Karpas-422 (cell line): ENCODE measurements around the gene NRXN3. TPM values are rescaled to one million over a fixed set of nuclear protein-coding genes. Genes with fewer than 3 reads are reported as not detected.

ENCODE experiments used
- DNase-seq: peaks from one replicate; pipeline ENCODE4 v3.0.0-alpha.2; 2015
- H2AFZ ChIP-seq: fragments of 200-600 bp; sonication (generic); 2 replicates; pipeline ENCODE4 v1.6.1; 2014; ENCODE audit warnings: antibody characterized with exemption, low read length, mixed read lengths
- H3K27ac ChIP-seq: fragments of 200-600 bp; sonication (generic); 2 replicates; pipeline ENCODE4 v1.5.1; 2014; ENCODE audit warnings: mild to moderate bottlenecking, low read length, moderate library complexity
- H3K27me3 ChIP-seq: fragments of 200-600 bp; sonication (generic); 2 replicates; pipeline ENCODE4 v1.6.1; 2014; ENCODE audit warnings: low read length, mixed read lengths
- H3K36me3 ChIP-seq: fragments of 200-600 bp; sonication (generic); 2 replicates; pipeline ENCODE4 v1.6.1; 2014; ENCODE audit warnings: low read length, mixed read lengths; ENCODE audit not compliant: insufficient read depth
- H3K4me1 ChIP-seq: fragments of 200-600 bp; sonication (generic); 2 replicates; pipeline ENCODE4 v1.6.1; 2014; ENCODE audit warnings: mild to moderate bottlenecking, low read length, mixed read lengths
- H3K4me2 ChIP-seq: fragments of 200-600 bp; sonication (generic); 2 replicates; pipeline ENCODE4 v1.6.1; 2014; ENCODE audit warnings: low read length, low read depth, mild to moderate bottlenecking; ENCODE audit not compliant: poor library complexity, severe bottlenecking
- H3K4me3 ChIP-seq: fragments of 200-600 bp; sonication (generic); 2 replicates; pipeline ENCODE4 v1.5.1; 2014; ENCODE audit warnings: mild to moderate bottlenecking, antibody characterized with exemption, low read length, mixed read lengths
- H3K79me2 ChIP-seq: fragments of 200-600 bp; sonication (generic); 2 replicates; pipeline ENCODE4 v1.6.1; 2014; ENCODE audit warnings: mild to moderate bottlenecking, low read length, mixed read lengths
- H3K9ac ChIP-seq: fragments of 200-600 bp; sonication (generic); 2 replicates; pipeline ENCODE4 v1.6.0; 2014; ENCODE audit warnings: low read length
- H3K9me2 ChIP-seq: fragments of 200-600 bp; sonication (generic), shearing (Covaris generic); replicated peaks from 2 replicates; pipeline ENCODE4 v1.6.0; 2014; ENCODE audit warnings: mild to moderate bottlenecking, low read length, moderate library complexity; ENCODE audit not compliant: insufficient read depth
- H3K9me3 ChIP-seq: fragments of 300-700, 200-600 bp; sonication (generic); 2 replicates; pipeline ENCODE4 v1.6.1; 2014; ENCODE audit warnings: low read length, mixed read lengths
- H4K20me1 ChIP-seq: fragments of 200-600 bp; sonication (generic); 2 replicates; pipeline ENCODE4 v1.6.1; 2014; ENCODE audit warnings: mild to moderate bottlenecking, antibody characterized with exemption, low read length, low read depth; ENCODE audit not compliant: insufficient read depth
- total RNA-seq: library from RNA; depleted of rRNA; stranded (reverse); fragments of >200 nt; shearing (Covaris generic); gene quantifications from 2 replicates; pipeline ENCODE4 v1.2.3, GENCODE V29; 2014; ENCODE audit warnings: low replicate concordance

NRXN3 gene
- total RNA-seq, 1 experiment from 2014 or later, result not detected

DNA sequence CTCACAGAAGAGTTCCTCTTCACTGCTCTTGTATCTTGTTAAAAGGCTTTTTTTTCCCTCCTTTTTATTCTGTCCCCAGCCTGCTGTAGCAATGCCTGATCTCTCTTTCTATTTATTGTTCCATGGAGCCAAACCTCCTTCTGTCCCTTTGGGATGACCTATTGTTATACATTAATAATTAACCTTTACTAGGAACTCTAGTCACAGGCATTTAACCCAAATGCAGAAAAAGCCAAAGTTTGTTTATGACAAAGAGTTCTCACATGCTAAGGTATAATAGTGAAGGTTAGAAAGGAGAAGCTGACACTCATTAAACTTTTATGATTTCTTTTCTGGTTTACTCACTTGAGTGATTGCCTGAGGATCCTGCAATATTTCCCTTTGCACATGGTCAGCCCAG lies 535.8 kb downstream of the NRXN3 start:
- no peaks in the 10 kb centered on the region for H3K9me2 ChIP-seq
- no peaks in the 10 kb centered on the region for H3K79me2 ChIP-seq
- no peak for DNase-seq
- H2AFZ ChIP-seq, result no peak overlapping the region
- H3K9me3 ChIP-seq, result no peaks in the 10 kb centered on the region
- no peak overlapping the region for H3K4me3 ChIP-seq
- H4K20me1 ChIP-seq, result no peaks in the 10 kb centered on the region
- no peaks in the 10 kb centered on the region for H3K27me3 ChIP-seq
- H3K27ac ChIP-seq, result no peak overlapping the region
- no peak overlapping the region for H3K9ac ChIP-seq
- H3K4me2 ChIP-seq, result no peak overlapping the region
- no peaks in the 10 kb centered on the region for H3K4me1 ChIP-seq
- H3K36me3 ChIP-seq, result no peaks in the 10 kb centered on the region

DNA sequence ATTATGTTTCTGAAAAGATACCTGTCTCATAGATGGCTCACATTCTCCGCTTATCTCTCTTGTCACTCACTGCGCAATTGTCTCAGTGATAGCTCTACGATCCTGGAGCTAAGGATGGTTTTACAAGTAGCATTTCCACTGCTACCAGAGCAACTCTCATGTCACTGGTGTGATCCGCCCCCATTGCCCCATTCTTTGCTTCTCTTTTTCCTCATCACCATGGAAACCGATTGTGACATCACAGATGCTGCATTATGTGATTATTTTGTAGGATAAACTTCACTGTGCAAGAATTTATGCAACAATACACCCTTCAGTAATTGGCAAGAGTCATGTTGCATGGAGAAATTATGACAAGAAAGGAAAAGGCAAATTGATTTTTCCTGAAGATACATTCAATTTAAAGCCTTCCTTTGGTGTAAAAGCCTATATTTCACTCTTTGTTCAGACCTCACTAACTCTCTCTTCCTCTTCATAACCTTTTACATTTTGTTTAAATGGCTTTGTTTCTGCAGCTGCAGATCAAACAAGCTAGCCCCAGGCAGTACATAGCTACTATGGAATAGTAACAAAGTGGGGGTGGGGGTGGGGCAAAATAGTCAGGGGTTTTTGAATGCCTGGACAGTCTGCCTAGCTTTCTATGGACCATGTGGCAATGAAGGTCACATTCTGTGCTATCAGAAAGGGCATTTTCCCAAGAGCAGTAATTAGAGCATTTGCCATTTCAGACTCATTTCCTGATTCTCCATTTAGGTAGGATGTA lies 539.8 kb downstream of the NRXN3 start:
- Histone ChIP-seq H2AFZ (no peak overlapping the region), H3K4me1 (no peaks in the 10 kb centered on the region), H3K9me2 (no peaks in the 10 kb centered on the region), H3K9me3 (no peaks in the 10 kb centered on the region), H4K20me1 (no peaks in the 10 kb centered on the region), H3K9ac (no peak overlapping the region), H3K4me3 (no peak overlapping the region), H3K27me3 (no peaks in the 10 kb centered on the region), H3K79me2 (no peaks in the 10 kb centered on the region), H3K27ac (no peak overlapping the region), H3K36me3 (no peaks in the 10 kb centered on the region), H3K4me2 (no peak overlapping the region)
- no peak for DNase-seq

DNA sequence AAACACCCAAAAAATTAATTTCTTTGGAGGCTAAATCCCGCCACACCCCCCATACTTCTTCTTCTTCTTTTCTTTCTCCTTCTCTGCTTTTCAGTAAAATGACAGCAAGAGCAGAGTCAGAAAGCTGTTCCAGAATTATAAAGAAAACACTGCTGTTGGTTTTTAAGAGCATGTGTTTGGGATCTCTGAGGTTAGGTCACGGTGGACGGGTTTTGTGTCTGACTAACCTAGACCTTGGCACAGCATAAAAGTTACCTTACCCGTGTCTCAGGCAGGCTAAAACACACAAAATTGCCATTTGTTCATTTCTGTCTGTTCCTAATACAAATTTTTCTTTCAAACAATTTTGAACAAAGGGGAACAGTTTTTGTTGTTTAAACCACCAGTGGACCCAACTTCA lies 540.8 kb downstream of the NRXN3 start:
- no peak for DNase-seq
- Histone ChIP-seq H2AFZ (no peak overlapping the region), H3K4me3 (no peak overlapping the region), H3K27me3 (no peaks in the 10 kb centered on the region), H3K4me2 (no peak overlapping the region), H3K27ac (no peak overlapping the region), H3K4me1 (no peaks in the 10 kb centered on the region), H3K9me2 (0 out of 2 replicates have a peak, but pooled peaks cover 5% of the 10 kb centered on the region), H3K36me3 (no peaks in the 10 kb centered on the region), H3K9ac (no peak overlapping the region), H4K20me1 (no peaks in the 10 kb centered on the region), H3K9me3 (no peaks in the 10 kb centered on the region), H3K79me2 (no peaks in the 10 kb centered on the region)

GRCh38 chr14:78713716-78714115 lies 543.5 kb downstream of the NRXN3 start:
- no peaks in the 10 kb centered on the region for H3K9me3 ChIP-seq
- no peaks in the 10 kb centered on the region for H3K36me3 ChIP-seq
- H3K4me1 ChIP-seq, result no peaks in the 10 kb centered on the region
- no peak overlapping the region for H3K27ac ChIP-seq
- no peaks in the 10 kb centered on the region for H4K20me1 ChIP-seq
- DNase-seq, result no peak
- no peak overlapping the region for H3K9ac ChIP-seq
- no peak overlapping the region for H2AFZ ChIP-seq
- 0 out of 2 replicates have a peak, but pooled peaks cover 5% of the 10 kb centered on the region for H3K9me2 ChIP-seq
- no peaks in the 10 kb centered on the region; the same call in 1 of the 2 replicates for H3K27me3 ChIP-seq
- no peak overlapping the region for H3K4me2 ChIP-seq
- H3K79me2 ChIP-seq, result no peaks in the 10 kb centered on the region
- no peak overlapping the region for H3K4me3 ChIP-seq

DNA sequence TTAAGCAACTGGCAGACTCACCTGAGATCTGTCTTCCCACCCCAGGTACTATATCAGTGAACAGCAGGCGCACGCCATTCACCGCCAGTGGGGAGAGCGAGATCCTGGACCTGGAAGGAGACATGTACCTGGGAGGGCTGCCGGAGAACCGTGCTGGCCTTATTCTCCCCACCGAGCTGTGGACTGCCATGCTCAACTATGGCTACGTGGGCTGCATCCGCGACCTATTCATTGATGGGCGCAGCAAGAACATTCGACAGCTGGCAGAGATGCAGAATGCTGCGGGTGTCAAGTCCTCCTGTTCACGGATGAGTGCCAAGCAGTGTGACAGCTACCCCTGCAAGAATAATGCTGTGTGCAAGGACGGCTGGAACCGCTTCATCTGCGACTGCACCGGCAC lies 544.5 kb downstream of the NRXN3 start:
- Histone ChIP-seq H3K36me3 (no peaks in the 10 kb centered on the region), H3K27ac (no peak overlapping the region), H3K4me1 (no peaks in the 10 kb centered on the region), H3K4me2 (no peak overlapping the region), H3K9ac (no peak overlapping the region), H2AFZ (no peak overlapping the region), H3K4me3 (no peak overlapping the region), H4K20me1 (no peaks in the 10 kb centered on the region), H3K9me3 (no peaks in the 10 kb centered on the region), H3K9me2 (0 out of 2 replicates have a peak, but pooled peaks cover 5% of the 10 kb centered on the region), H3K27me3 (no peaks in the 10 kb centered on the region; the same call in 1 of the 2 replicates), H3K79me2 (no peaks in the 10 kb centered on the region)
- DNase-seq, result no peak

GRCh38 chr14:78721756-78722480 lies 551.7 kb downstream of the NRXN3 start:
- H3K4me2 ChIP-seq, result no peak overlapping the region
- H3K79me2 ChIP-seq, result no peaks in the 10 kb centered on the region
- H3K27me3 ChIP-seq, result no peaks in the 10 kb centered on the region; the same call in 1 of the 2 replicates
- H2AFZ ChIP-seq, result no peak overlapping the region
- no peaks in the 10 kb centered on the region for H3K9me3 ChIP-seq
- no peak overlapping the region for H3K9ac ChIP-seq
- H3K27ac ChIP-seq, result no peak overlapping the region
- H3K4me1 ChIP-seq, result no peaks in the 10 kb centered on the region
- no peak overlapping the region for H3K4me3 ChIP-seq
- DNase-seq, result no peak
- no peaks in the 10 kb centered on the region for H3K36me3 ChIP-seq
- no peaks in the 10 kb centered on the region for H3K9me2 ChIP-seq
- H4K20me1 ChIP-seq, result no peaks in the 10 kb centered on the region

GRCh38 chr14:78725086-78725485 lies 554.9 kb downstream of the NRXN3 start:
- Histone ChIP-seq H3K36me3 (no peaks in the 10 kb centered on the region), H4K20me1 (no peaks in the 10 kb centered on the region), H3K27ac (no peak overlapping the region), H3K27me3 (no peaks in the 10 kb centered on the region), H3K9me2 (no peaks in the 10 kb centered on the region), H3K4me2 (no peak overlapping the region), H2AFZ (no peak overlapping the region), H3K4me1 (no peaks in the 10 kb centered on the region), H3K9me3 (no peaks in the 10 kb centered on the region), H3K79me2 (no peaks in the 10 kb centered on the region), H3K9ac (no peak overlapping the region), H3K4me3 (no peak overlapping the region)
- DNase-seq, result no peak

DNA sequence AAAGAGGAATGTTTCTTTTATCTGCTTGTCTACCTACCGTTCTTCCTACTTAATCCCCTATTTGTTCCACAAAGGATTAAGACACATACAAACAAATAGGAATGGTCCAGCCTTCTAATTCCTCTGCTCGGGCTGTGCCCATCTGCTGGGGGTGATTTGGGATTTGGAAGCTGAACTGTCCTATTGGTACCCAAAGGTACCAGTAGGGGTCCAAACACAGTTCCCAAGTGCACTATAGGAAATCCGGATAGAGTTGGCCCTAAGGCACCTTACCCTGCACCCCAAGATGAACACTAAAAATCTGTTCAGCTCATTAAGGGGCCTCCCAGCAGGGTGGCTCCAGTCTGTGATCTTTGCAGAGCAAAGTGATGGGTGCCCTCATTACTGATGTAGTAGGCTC lies 566.9 kb downstream of the NRXN3 start:
- Histone ChIP-seq H3K4me2 (no peak overlapping the region), H3K27me3 (no peaks in the 10 kb centered on the region), H3K9ac (no peak overlapping the region), H3K36me3 (no peaks in the 10 kb centered on the region), H3K27ac (no peak overlapping the region), H3K9me3 (no peaks in the 10 kb centered on the region), H3K79me2 (no peaks in the 10 kb centered on the region), H4K20me1 (no peaks in the 10 kb centered on the region), H3K9me2 (no peaks in the 10 kb centered on the region), H3K4me1 (no peaks in the 10 kb centered on the region), H3K4me3 (no peak overlapping the region), H2AFZ (no peak overlapping the region)
- DNase-seq, result no peak
